Measurements from ENCODE around the gene SRP54.
"Not testable (repeated sequence)": the region's sequence is repeated elsewhere in the genome, so short reads cannot be mapped to it uniquely, and the experiment has no call there.

The SRP54 gene

GRCh38 chr14:34946699-34947098, 36.1 kb upstream of the SRP54 start:
- DNase-seq (ENCODE audit: low read depth): no peak
- H3K4me3 ChIP-seq (ENCODE audit: low read depth, low read length): no peak overlapping the region
- no peak for TF ChIP-seq CTCF (IDR thresholded peaks at IDR 0.05; ENCODE audit: low read depth, low read length, missing control alignments)

- H3K4me3 ChIP-seq (ENCODE audit: low read depth, low read length): no peak overlapping the region
- DNase-seq (ENCODE audit: low read depth): no peak
- no peak for TF ChIP-seq CTCF (IDR thresholded peaks at IDR 0.05; ENCODE audit: low read depth, low read length, missing control alignments)
Observed at GRCh38 chr14:34951286-34951685, 31.5 kb upstream of the SRP54 start.

GRCh38 chr14:34956931-34957330, 25.9 kb upstream of the SRP54 start:
- TF ChIP-seq CTCF (IDR thresholded peaks at IDR 0.05; ENCODE audit: low read depth, low read length, missing control alignments): no peak
- H3K4me3 ChIP-seq (ENCODE audit: low read depth, low read length): no peak overlapping the region
- DNase-seq (ENCODE audit: low read depth): no peak

GRCh38 chr14:34957771-34958286, 25.0 kb upstream of the SRP54 start:
- no peak overlapping the region for H3K4me3 ChIP-seq (ENCODE audit: low read depth, low read length)
- DNase-seq (ENCODE audit: low read depth): no peak
- TF ChIP-seq CTCF (IDR thresholded peaks at IDR 0.05; ENCODE audit: low read depth, low read length, missing control alignments): no peak

GRCh38 chr14:34962106-34962505, 20.7 kb upstream of the SRP54 start:
- DNase-seq (ENCODE audit: low read depth); H3K4me3 ChIP-seq (ENCODE audit: low read depth, low read length): not testable (repeated sequence)

DNA sequence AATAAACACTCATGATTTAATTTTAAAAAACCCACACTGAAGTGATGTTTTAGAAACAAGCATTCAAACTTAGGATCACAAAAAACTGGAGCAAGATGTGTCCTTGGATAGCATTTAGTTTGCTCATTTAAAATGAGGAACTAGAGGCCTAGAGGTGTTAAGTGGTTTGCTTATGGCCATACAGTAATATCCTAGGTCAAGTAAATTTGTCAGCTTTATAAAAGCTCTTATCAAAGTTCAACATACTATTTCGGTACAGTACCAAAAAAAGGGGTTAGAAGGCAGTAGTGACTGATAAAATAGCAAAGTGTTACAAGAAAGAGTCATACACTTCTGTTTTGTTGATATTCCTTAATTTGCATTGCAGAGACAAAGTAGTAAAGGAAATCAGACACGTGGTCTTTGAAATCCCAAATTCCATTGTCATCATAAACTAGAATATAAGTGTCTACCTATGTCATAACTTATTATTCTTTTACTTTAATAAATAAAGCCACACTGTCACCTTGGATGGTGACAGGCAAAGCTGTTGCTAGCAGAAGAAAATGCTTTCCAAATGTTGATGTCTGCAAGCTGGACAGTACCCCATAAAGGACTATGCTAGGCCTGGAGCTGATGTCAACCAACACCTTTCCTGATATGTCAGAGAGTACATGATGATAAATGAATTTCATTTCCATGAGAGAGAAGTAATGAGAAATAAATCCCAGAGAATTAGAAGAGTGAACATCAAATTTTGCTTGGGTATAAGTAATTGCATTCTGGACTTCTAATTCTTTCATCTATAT, 17.6 kb upstream of the SRP54 start:
- TF ChIP-seq CTCF (IDR thresholded peaks at IDR 0.05; ENCODE audit: low read depth, low read length, missing control alignments): no peak
- no peak for DNase-seq (ENCODE audit: low read depth)
- no peak overlapping the region for H3K4me3 ChIP-seq (ENCODE audit: low read depth, low read length)

DNA sequence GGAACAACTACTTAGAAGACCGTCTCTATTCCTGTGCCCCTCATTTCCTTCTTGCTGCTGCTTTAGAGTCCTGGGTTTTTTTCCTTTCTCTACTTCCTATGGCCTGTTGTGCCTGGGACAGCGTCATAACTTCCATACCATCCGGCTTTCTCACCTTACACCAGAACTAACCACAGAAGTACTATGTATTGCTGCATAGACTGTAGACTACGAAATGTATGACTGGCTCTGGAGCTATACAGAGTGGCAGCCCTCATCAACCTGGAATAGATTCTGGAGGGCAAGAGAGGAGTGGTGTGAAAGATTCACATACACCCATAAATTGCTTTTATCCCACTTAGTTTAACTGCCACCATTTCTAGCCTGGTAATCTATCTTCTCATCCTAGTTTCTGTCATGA, 16.9 kb upstream of the SRP54 start:
- no peak for TF ChIP-seq CTCF (IDR thresholded peaks at IDR 0.05; ENCODE audit: low read depth, low read length, missing control alignments)
- no peak for DNase-seq (ENCODE audit: low read depth)
- H3K4me3 ChIP-seq (ENCODE audit: low read depth, low read length): no peak overlapping the region
